ENCODE measurements around the gene DRG2. TPM values are rescaled to one million over a fixed set of nuclear protein-coding genes. Genes with fewer than 3 reads are reported as not detected.

The DRG2 gene
- polyA plus RNA-seq, 3 donors, result 26.9 to 36.1 (median 32.0) TPM

GRCh38 chr17:18140648-18141047 lies 52.9 kb downstream of the DRG2 start:
- H3K4me1 Mint-ChIP-seq, result peaks cover 2% of the 10 kb centered on the region
- no peaks in the 10 kb centered on the region for H3K4me1 ChIP-seq (ENCODE audit: control insufficient read depth in 1 of 2, insufficient read depth in 2 of 2, low read length in 2 of 2)
- no peaks in the 10 kb centered on the region for H3K36me3 Mint-ChIP-seq
- H3K79me2 ChIP-seq (ENCODE audit: insufficient read depth, low read length), result no peaks in the 10 kb centered on the region
- H3K27ac ChIP-seq (ENCODE audit: low read depth in 1 of 2, low read length in 2 of 2), result no peak overlapping the region
- H3K9me3 Mint-ChIP-seq, result peaks cover 0 to 2% (median 0%) of the 10 kb centered on the region in 7 donors
- H3K27me3 Mint-ChIP-seq (ENCODE audit: low read depth in 3 of 3), result peaks cover 3 to 17% (median 8%) of the 10 kb centered on the region in 3 donors
- no peak for DNase-seq
- H4K20me1 ChIP-seq (ENCODE audit: insufficient read depth, low read length), result no peaks in the 10 kb centered on the region
- H3K36me3 ChIP-seq (replicated peaks in 1 of 2; ENCODE audit: control insufficient read depth in 1 of 2, insufficient read depth in 2 of 2, low read length in 2 of 2), result no peaks in the 10 kb centered on the region
- H3K27me3 ChIP-seq (ENCODE audit: control insufficient read depth in 2 of 2, insufficient read depth in 2 of 2, low read length in 2 of 2), result no peaks in the 10 kb centered on the region
- intact Hi-C loops (cut with micrococcal nuclease), result no loop called here
- no peak overlapping the region for H3K27ac Mint-ChIP-seq
- H3K4me2 ChIP-seq (replicated peaks; ENCODE audit: extremely low read depth, low read length, poor library complexity, severe bottlenecking), result no peak overlapping the region
- H3K9ac ChIP-seq (ENCODE audit: insufficient read depth, low read length, poor library complexity, severe bottlenecking), result no peak overlapping the region
- no peak overlapping the region for H3K4me3 Mint-ChIP-seq
- no peak overlapping the region for H2AFZ ChIP-seq (ENCODE audit: insufficient read depth, low read depth, low read length, poor library complexity, severe bottlenecking)
- H3K9me3 ChIP-seq (replicated peaks in 1 of 2; ENCODE audit: control insufficient read depth in 1 of 2, insufficient read depth in 1 of 2, low read length in 2 of 2), result no peaks in the 10 kb centered on the region
- TF ChIP-seq CTCF (IDR thresholded peaks at IDR 0.05), result no peak
- H3K4me3 ChIP-seq (replicated peaks in 1 of 3; ENCODE audit: low read depth in 2 of 3, low read length in 3 of 3), result no peak overlapping the region
- 80% methylated on average over 1 of the region's 3 CpGs for WGBS (ENCODE audit: insufficient coverage)

- Histone ChIP-seq H3K27ac (ENCODE audit: low read depth in 1 of 2, low read length in 2 of 2) (no peak overlapping the region), H3K4me1 (ENCODE audit: control insufficient read depth in 1 of 2, insufficient read depth in 2 of 2, low read length in 2 of 2) (no peaks in the 10 kb centered on the region), H3K4me3 (replicated peaks in 1 of 3; ENCODE audit: low read depth in 2 of 3, low read length in 3 of 3) (no peak overlapping the region), H4K20me1 (ENCODE audit: insufficient read depth, low read length) (no peaks in the 10 kb centered on the region), H3K79me2 (ENCODE audit: insufficient read depth, low read length) (no peaks in the 10 kb centered on the region), H3K4me2 (replicated peaks; ENCODE audit: extremely low read depth, low read length, poor library complexity, severe bottlenecking) (no peak overlapping the region), H3K36me3 (replicated peaks in 1 of 2; ENCODE audit: control insufficient read depth in 1 of 2, insufficient read depth in 2 of 2, low read length in 2 of 2) (no peaks in the 10 kb centered on the region), H2AFZ (ENCODE audit: insufficient read depth, low read depth, low read length, poor library complexity, severe bottlenecking) (no peak overlapping the region), H3K9me3 (replicated peaks in 1 of 2; ENCODE audit: control insufficient read depth in 1 of 2, insufficient read depth in 1 of 2, low read length in 2 of 2) (no peaks in the 10 kb centered on the region), H3K9ac (ENCODE audit: insufficient read depth, low read length, poor library complexity, severe bottlenecking) (no peak overlapping the region), H3K27me3 (ENCODE audit: control insufficient read depth in 2 of 2, insufficient read depth in 2 of 2, low read length in 2 of 2) (no peaks in the 10 kb centered on the region)
- intact Hi-C loops (cut with micrococcal nuclease), result no loop called here
- Mint-ChIP-seq H3K4me3 (no peak overlapping the region), H3K4me1 (peaks cover 2% of the 10 kb centered on the region), H3K9me3 (peaks cover 0 to 2% (median 0%) of the 10 kb centered on the region in 7 donors), H3K27me3 (ENCODE audit: low read depth in 3 of 3) (peaks cover 5 to 15% (median 8%) of the 10 kb centered on the region in 3 donors), H3K27ac (no peak overlapping the region), H3K36me3 (no peaks in the 10 kb centered on the region)
- 21% methylated on average over 9 of the region's 9 CpGs for WGBS (ENCODE audit: insufficient coverage)
- peak; percentile 68 for TF ChIP-seq CTCF (IDR thresholded peaks at IDR 0.05)
- peak; percentile 37 to 77 (median 50) for DNase-seq
These were observed 53.6 kb downstream of the DRG2 start for GRCh38 chr17:18141210-18141803.

Measured in CD14-positive monocyte (primary cell).